Sigmoid colon (tissue), 4 donors: ENCODE results near the gene DEFB110.

Source experiments
- EP300 ChIP-seq, 4 donors: sonication (generic); formaldehyde crosslinking; IDR thresholded peaks; one replicate each; pipeline ENCODE4 v1.6.1; 2017; ENCODE audit warnings: antibody characterized with exemption in 4 of 4
- POLR2AphosphoS5 ChIP-seq, 4 donors: sonication (generic); formaldehyde crosslinking; IDR thresholded peaks; one replicate each; pipeline ENCODE4 v1.6.1; 2017; ENCODE audit warnings: antibody characterized with exemption in 4 of 4
- TF ChIP-seq, protein P1 (sequence below), 4 experiments: fragments of 450-650 bp in 3 of 4; fragments of 200-600 bp in 1 of 4; IDR thresholded peaks; one replicate each; pipeline ENCODE4 v1.5.1; 2016 to 2019; ENCODE audit warnings: antibody characterized with exemption in 4 of 4, mild to moderate bottlenecking in 3 of 4, moderate library complexity in 2 of 4

- TF ChIP-seq, protein P1, sequence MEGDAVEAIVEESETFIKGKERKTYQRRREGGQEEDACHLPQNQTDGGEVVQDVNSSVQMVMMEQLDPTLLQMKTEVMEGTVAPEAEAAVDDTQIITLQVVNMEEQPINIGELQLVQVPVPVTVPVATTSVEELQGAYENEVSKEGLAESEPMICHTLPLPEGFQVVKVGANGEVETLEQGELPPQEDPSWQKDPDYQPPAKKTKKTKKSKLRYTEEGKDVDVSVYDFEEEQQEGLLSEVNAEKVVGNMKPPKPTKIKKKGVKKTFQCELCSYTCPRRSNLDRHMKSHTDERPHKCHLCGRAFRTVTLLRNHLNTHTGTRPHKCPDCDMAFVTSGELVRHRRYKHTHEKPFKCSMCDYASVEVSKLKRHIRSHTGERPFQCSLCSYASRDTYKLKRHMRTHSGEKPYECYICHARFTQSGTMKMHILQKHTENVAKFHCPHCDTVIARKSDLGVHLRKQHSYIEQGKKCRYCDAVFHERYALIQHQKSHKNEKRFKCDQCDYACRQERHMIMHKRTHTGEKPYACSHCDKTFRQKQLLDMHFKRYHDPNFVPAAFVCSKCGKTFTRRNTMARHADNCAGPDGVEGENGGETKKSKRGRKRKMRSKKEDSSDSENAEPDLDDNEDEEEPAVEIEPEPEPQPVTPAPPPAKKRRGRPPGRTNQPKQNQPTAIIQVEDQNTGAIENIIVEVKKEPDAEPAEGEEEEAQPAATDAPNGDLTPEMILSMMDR (IDR thresholded peaks at IDR 0.05): no peak
- TF ChIP-seq POLR2AphosphoS5 (IDR thresholded peaks at IDR 0.05): no peak
- no peak for TF ChIP-seq EP300 (IDR thresholded peaks at IDR 0.05)
Measured at GRCh38 chr6:49995278-49995677, 26.5 kb downstream of the DEFB110 start.
